GM12892 (cell line): ENCODE measurements around the gene TGM3.

Source experiments
- POLR2A ChIP-seq: IDR thresholded peaks from 2 replicates; pipeline ENCODE4 v1.6.1; 2011; ENCODE audit warnings: low read depth, low read length, control low read depth
- TAF1 ChIP-seq: IDR thresholded peaks from 2 replicates; pipeline ENCODE4 v1.6.1; 2011; ENCODE audit warnings: low read depth, mild to moderate bottlenecking, control low read depth, low read length, borderline replicate concordance

DNA sequence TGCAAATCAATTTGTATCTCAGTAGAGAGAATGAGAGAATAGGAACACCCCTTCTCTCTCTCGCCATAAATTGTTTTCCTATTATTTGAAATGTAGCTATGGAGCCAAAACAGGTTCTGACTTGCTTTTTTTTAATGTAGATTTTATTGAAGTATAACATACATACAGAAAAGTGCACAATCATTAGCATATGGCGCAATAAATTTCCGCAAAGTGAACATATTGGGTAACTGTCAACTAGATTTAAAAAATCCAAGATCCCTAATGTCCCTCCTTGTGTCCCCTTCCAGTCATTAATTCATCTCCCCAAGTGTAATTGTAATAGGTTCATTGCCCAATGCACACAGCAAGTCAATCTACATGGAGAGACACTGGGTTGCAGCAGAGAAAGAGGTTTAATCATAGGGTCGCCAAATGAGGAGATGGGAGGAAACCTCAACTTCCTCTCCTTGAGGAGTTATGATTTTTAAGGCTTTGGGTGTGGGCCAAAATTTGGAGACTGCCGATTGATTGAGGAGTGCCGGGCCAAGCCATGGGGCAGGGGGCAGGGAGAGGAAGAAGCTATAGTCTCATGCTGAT is 43.3 kb upstream of the TGM3 start:
- TF ChIP-seq POLR2A (no peak), TAF1 (no peak)
